ENCODE measurements around the gene FBXL22.
A peak's percentile ranks its signal among the peaks of the same experiment; 100 is the strongest.

Gene FBXL22

DNA sequence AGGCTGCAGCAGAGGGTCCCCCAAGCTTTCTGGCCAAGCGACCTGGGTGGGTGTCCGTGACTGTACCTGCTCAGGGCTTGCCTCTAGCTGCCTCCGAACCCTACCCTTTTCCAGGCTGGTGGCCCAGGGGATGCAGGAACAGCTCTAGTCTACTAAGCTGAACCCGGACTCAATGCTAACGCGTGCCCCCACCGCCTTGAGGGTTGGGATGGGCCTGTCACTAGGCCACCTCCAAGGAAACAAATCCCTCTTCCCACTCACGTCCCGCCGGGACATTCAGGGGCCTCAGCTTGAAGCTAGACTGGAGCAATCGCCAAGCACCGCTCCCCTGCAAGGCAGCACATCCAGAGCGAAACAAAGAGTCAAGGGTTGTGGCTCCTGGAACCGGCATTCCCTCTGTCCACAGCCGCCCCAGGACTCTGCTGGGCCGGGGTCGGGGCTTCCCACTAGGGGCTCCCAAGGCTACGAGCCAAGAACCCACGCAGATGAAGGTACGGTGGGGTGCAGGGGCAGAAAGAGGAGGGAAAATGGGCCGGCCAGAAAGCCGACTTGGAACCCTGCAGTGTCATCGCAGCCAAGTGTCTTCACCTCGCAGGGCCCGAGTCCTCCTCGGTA is 2.9 kb downstream of the FBXL22 start:
- Histone ChIP-seq H3K4me3 (ENCODE audit: low read depth, low read length) (peak overlapping the region; percentile 63), H3K9me3 (no peaks in the 10 kb centered on the region), H3K4me1 (no peaks in the 10 kb centered on the region; the same call in 1 of the 2 replicates), H3K27me3 (no peaks in the 10 kb centered on the region), H3K36me3 (no peaks in the 10 kb centered on the region)
- TF ChIP-seq, protein P1, sequence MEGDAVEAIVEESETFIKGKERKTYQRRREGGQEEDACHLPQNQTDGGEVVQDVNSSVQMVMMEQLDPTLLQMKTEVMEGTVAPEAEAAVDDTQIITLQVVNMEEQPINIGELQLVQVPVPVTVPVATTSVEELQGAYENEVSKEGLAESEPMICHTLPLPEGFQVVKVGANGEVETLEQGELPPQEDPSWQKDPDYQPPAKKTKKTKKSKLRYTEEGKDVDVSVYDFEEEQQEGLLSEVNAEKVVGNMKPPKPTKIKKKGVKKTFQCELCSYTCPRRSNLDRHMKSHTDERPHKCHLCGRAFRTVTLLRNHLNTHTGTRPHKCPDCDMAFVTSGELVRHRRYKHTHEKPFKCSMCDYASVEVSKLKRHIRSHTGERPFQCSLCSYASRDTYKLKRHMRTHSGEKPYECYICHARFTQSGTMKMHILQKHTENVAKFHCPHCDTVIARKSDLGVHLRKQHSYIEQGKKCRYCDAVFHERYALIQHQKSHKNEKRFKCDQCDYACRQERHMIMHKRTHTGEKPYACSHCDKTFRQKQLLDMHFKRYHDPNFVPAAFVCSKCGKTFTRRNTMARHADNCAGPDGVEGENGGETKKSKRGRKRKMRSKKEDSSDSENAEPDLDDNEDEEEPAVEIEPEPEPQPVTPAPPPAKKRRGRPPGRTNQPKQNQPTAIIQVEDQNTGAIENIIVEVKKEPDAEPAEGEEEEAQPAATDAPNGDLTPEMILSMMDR (IDR thresholded peaks at IDR 0.05; ENCODE audit: low read depth, low read length): no peak
- DNase-seq: no peak

- Histone ChIP-seq H3K4me3 (ENCODE audit: low read depth, low read length) (peak overlapping the region; percentile 95), H3K36me3 (no peaks in the 10 kb centered on the region), H3K27me3 (no peaks in the 10 kb centered on the region), H3K4me1 (no peaks in the 10 kb centered on the region; the same call in 1 of the 2 replicates), H3K9me3 (no peaks in the 10 kb centered on the region)
- TF ChIP-seq, protein P1 (IDR thresholded peaks at IDR 0.05; ENCODE audit: low read depth, low read length): no peak
- DNase-seq: peak; percentile 94
These were observed 3.4 kb downstream of the FBXL22 start for GRCh38 chr15:63600616-63601025.

DNA sequence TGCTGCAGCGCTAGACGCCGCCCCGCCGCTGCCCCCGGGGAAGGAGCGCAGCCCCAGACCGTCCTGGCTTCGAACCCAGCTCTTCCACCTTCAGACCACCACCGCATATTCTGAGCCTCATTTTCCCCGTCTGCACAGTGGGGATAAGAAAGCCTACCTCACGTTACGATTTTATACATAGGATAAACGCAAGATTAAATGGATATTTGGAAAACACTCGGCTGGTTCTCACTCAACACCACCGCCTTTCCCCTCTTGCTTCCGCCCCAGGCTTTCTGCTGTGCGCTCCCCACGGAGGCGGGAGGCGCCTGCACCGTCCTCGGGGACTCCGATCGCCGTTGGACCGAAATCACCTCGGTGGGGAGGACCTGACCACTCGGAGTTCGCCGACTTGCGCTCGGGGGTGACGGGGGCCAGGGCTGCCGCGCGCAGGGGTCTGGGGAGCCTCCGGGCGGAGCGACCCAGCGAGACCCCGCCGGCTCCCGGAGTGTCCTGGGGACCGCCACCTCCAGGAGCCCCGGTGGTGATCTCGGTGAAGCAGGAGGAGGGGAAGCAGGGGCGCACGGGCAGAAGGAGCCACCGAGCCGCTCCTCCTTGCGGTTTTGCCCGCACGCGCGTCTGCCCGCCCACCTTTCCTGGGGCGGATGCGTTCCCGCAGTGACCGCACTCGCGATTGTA is 4.0 kb downstream of the FBXL22 start:
- DNase-seq: peak; percentile 44
- H3K9me3 ChIP-seq: no peaks in the 10 kb centered on the region
- H3K36me3 ChIP-seq: no peaks in the 10 kb centered on the region
- H3K27me3 ChIP-seq: no peaks in the 10 kb centered on the region
- TF ChIP-seq, protein P1 (IDR thresholded peaks at IDR 0.05; ENCODE audit: low read depth, low read length): no peak
- H3K4me1 ChIP-seq: no peaks in the 10 kb centered on the region; the same call in 1 of the 2 replicates
- H3K4me3 ChIP-seq (ENCODE audit: low read depth, low read length): peak overlapping the region; percentile 95

DNA sequence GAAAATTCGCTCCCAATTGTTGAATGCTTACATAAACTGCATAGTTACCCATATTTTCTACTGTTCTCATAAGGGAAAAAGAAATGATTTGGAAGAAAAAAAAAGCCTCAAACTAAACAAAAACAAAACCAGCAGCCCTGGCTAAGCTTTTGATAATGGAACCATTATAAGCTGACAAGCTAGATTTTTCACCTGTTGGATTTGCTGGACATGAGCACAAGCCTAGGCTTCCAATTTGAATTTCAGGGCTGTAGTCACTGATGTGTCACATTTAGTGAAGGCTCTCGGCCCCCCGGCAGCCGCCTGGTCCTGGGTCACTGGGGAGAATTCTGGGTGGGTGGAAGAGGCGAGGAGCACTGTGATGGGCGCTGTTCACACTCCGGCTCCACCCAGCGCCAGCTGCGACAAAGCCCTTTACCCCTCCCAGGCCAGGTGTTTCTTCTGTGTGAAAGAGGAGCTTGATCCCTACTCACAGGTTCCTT is 4.6 kb downstream of the FBXL22 start:
- no peaks in the 10 kb centered on the region for H3K36me3 ChIP-seq
- H3K4me1 ChIP-seq: no peaks in the 10 kb centered on the region; the same call in 1 of the 2 replicates
- TF ChIP-seq, protein P1 (IDR thresholded peaks at IDR 0.05; ENCODE audit: low read depth, low read length): no peak
- DNase-seq: no peak
- H3K9me3 ChIP-seq: no peaks in the 10 kb centered on the region
- H3K4me3 ChIP-seq (ENCODE audit: low read depth, low read length): peak overlapping the region; percentile 95
- H3K27me3 ChIP-seq: no peaks in the 10 kb centered on the region

GRCh38 chr15:63602595-63602994 is 5.4 kb downstream of the FBXL22 start:
- TF ChIP-seq, protein P1 (IDR thresholded peaks at IDR 0.05; ENCODE audit: low read depth, low read length): no peak
- Histone ChIP-seq H3K36me3 (no peaks in the 10 kb centered on the region), H3K4me1 (no peaks in the 10 kb centered on the region; the same call in 1 of the 2 replicates), H3K9me3 (no peaks in the 10 kb centered on the region), H3K4me3 (ENCODE audit: low read depth, low read length) (no peak overlapping the region), H3K27me3 (no peaks in the 10 kb centered on the region)
- DNase-seq: no peak

DNA sequence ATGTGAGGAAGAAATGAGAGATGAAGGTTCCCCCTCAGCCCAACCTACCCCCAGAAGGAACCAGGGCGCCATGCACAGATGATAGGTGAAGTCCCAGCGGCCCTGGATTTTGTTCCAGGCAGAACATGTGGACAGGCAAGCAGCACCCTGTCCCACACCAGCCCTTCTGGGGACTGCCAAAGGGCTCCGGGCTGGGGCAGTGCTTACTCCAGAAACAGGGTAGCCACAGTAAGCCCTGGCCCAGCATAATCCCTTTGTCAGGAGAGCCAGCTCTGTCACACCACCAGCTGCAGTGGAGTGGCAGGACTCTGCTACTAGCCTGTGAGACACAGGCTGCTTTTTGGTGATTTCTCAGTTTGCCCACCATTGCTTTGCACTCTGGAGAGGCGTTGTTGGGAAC is 6.3 kb downstream of the FBXL22 start:
- Histone ChIP-seq H3K36me3 (no peaks in the 10 kb centered on the region; the same call in 1 of the 2 replicates), H3K4me1 (no peaks in the 10 kb centered on the region), H3K27me3 (no peaks in the 10 kb centered on the region), H3K9me3 (no peaks in the 10 kb centered on the region), H3K4me3 (ENCODE audit: low read depth, low read length) (no peak overlapping the region)
- DNase-seq: no peak
- TF ChIP-seq, protein P1 (IDR thresholded peaks at IDR 0.05; ENCODE audit: low read depth, low read length): no peak
